ENCODE results near the gene RPS2. TPM values are rescaled to one million over a fixed set of nuclear protein-coding genes. Genes with fewer than 3 reads are reported as not detected.

RPS2 gene
- total and polyA plus RNA-seq, 2 donors = 2,266 to 2,485 TPM

DNA sequence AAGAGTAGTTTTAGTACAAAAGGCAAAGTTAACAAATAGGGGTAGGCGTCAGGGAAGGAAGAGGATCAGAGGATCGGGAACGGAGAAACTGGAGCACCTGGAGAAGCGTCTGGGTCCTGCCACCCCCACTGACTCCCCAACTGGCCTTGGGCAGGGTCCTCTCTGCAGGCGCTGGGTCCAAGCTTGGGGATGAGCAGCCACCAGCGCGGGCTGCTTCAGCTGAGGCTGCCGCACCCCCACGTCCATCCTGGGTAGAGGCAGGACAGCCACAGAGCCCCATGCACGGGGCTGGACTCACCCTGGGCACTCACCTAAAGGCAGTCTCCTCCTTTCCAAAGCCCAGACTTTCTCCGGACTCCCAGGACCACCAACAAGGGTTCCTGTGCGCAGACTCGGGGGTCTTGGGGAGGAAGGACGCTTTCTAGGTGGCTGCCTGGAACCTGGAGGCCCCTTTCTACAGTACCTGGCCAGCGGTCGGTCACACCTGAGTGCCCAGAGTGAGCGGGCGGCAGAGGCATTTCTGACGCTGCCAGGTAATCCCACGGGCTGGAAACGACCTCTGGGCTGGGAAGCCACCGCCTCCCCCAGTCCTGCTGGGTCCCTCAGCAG lies 47.5 kb downstream of the RPS2 start:
- Histone ChIP-seq H3K27ac (ENCODE audit: low read depth in 1 of 2, low read length in 1 of 2) (no peak overlapping the region), H3K4me3 (ENCODE audit: low read length in 2 of 2) (no peak overlapping the region), H3K27me3 (ENCODE audit: control insufficient read depth in 2 of 2, insufficient read depth in 1 of 2, low read length in 1 of 2) (peaks cover 61 to 92% of the 10 kb centered on the region in 2 donors), H3K36me3 (ENCODE audit: control insufficient read depth in 2 of 2, insufficient read depth in 2 of 2, low read length in 1 of 2) (no peaks in the 10 kb centered on the region), H3K4me1 (ENCODE audit: control insufficient read depth in 2 of 2, insufficient read depth in 2 of 2, low read length in 2 of 2) (peaks cover 0 to 2% of the 10 kb centered on the region in 2 donors), H3K9me3 (ENCODE audit: control insufficient read depth in 2 of 2, insufficient read depth in 1 of 2, low read length in 1 of 2) (peaks cover 0 to 3% of the 10 kb centered on the region in 2 donors)
- 10% methylated on average over 22 of the region's 22 CpGs for WGBS
- no peak for DNase-seq (ENCODE audit: low read depth in 6 of 9, low spot score in 9 of 9)

- no peak overlapping the region for H3K27ac ChIP-seq (ENCODE audit: low read depth in 1 of 2, low read length in 1 of 2)
- H3K4me1 ChIP-seq (ENCODE audit: control insufficient read depth in 2 of 2, insufficient read depth in 2 of 2, low read length in 2 of 2) = peaks cover 0 to 2% of the 10 kb centered on the region in 2 donors
- no peaks in the 10 kb centered on the region for H3K36me3 ChIP-seq (ENCODE audit: control insufficient read depth in 2 of 2, insufficient read depth in 2 of 2, low read length in 1 of 2)
- 19% methylated on average over 5 of the region's 5 CpGs for WGBS
- H3K4me3 ChIP-seq (ENCODE audit: low read length in 2 of 2) = no peak overlapping the region
- peaks cover 60 to 91% of the 10 kb centered on the region in 2 donors for H3K27me3 ChIP-seq (ENCODE audit: control insufficient read depth in 2 of 2, insufficient read depth in 1 of 2, low read length in 1 of 2)
- H3K9me3 ChIP-seq (ENCODE audit: control insufficient read depth in 2 of 2, insufficient read depth in 1 of 2, low read length in 1 of 2) = peaks cover 0 to 3% of the 10 kb centered on the region in 2 donors
- DNase-seq (ENCODE audit: low read depth in 6 of 9, low spot score in 9 of 9) = no peak
These were observed 48.0 kb downstream of the RPS2 start for GRCh38 chr16:1916640-1916990.

GRCh38 chr16:1915732-1916639 lies 48.6 kb downstream of the RPS2 start:
- 70% methylated on average over 25 of the region's 25 CpGs for WGBS
- Histone ChIP-seq H3K4me3 (ENCODE audit: low read length in 2 of 2) (no peak overlapping the region), H3K27ac (ENCODE audit: low read depth in 1 of 2, low read length in 1 of 2) (no peak overlapping the region), H3K4me1 (ENCODE audit: control insufficient read depth in 2 of 2, insufficient read depth in 2 of 2, low read length in 2 of 2) (peaks cover 0 to 2% of the 10 kb centered on the region in 2 donors), H3K27me3 (ENCODE audit: control insufficient read depth in 2 of 2, insufficient read depth in 1 of 2, low read length in 1 of 2) (peaks cover 55 to 85% of the 10 kb centered on the region in 2 donors), H3K36me3 (ENCODE audit: control insufficient read depth in 2 of 2, insufficient read depth in 2 of 2, low read length in 1 of 2) (no peaks in the 10 kb centered on the region), H3K9me3 (ENCODE audit: control insufficient read depth in 2 of 2, insufficient read depth in 1 of 2, low read length in 1 of 2) (peaks cover 0 to 3% of the 10 kb centered on the region in 2 donors)
- DNase-seq (ENCODE audit: low read depth in 6 of 9, low spot score in 9 of 9) = no peak

DNA sequence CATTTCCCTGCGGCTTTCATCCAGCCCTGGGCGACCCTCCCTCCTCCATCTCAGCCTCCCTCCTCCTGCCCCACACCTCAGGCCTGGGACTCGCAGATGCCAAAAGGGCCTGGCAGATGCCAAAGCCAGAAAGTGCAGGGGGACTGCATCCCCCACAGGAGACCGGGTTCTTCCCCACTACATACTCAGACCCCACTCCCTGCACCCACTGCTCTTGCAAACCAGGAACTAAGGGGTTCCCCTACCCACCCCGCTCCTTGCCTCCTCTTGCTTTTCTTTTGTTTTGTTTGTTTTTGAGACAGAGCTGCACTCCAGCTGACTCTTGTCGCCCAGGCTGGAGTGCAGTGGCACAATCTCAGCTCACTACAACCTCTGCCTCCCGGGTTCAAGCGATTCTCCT lies 49.6 kb downstream of the RPS2 start:
- H3K36me3 ChIP-seq (ENCODE audit: control insufficient read depth in 2 of 2, insufficient read depth in 2 of 2, low read length in 1 of 2) = no peaks in the 10 kb centered on the region
- no peak overlapping the region for H3K4me3 ChIP-seq (ENCODE audit: low read length in 2 of 2)
- H3K27ac ChIP-seq (ENCODE audit: low read depth in 1 of 2, low read length in 1 of 2) = no peak overlapping the region
- WGBS = 57% methylated on average over 8 of the region's 8 CpGs
- H3K27me3 ChIP-seq (ENCODE audit: control insufficient read depth in 2 of 2, insufficient read depth in 1 of 2, low read length in 1 of 2) = peaks cover 46 to 78% of the 10 kb centered on the region in 2 donors
- no peaks in the 10 kb centered on the region for H3K9me3 ChIP-seq (ENCODE audit: control insufficient read depth in 2 of 2, insufficient read depth in 1 of 2, low read length in 1 of 2)
- DNase-seq (ENCODE audit: low read depth in 6 of 9, low spot score in 9 of 9) = no peak
- peaks cover 0 to 2% of the 10 kb centered on the region in 2 donors for H3K4me1 ChIP-seq (ENCODE audit: control insufficient read depth in 2 of 2, insufficient read depth in 2 of 2, low read length in 2 of 2)

DNA sequence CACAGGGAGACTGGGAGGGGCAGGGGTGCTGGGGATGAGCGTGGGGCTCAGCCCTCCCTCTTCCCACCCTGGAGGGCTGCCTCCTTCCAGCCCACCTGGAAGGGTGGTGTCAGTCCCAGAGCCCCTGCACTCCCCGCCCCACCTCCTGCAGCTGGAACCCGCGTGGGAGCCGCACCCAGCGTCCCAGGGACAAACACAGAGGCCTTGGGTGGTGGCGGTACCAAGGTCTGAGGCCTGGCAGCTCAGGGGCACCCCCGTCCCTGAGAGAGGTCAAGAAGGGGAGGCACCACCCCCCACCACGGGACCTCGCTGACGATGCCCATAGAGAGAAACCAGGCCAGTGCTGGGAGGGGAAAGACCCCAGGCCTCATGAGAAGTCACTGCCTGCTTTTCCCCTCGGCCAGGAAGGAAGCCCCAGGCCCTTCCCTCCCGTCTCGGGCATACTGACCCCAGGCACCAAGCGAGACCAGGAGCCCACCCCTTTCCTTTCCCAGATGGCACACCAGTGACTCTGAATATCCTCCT lies 50.5 kb downstream of the RPS2 start:
- peaks cover 39 to 76% of the 10 kb centered on the region in 2 donors for H3K27me3 ChIP-seq (ENCODE audit: control insufficient read depth in 2 of 2, insufficient read depth in 1 of 2, low read length in 1 of 2)
- 52% methylated on average over 15 of the region's 15 CpGs for WGBS
- no peak for DNase-seq (ENCODE audit: low read depth in 6 of 9, low spot score in 9 of 9)
- no peak overlapping the region for H3K27ac ChIP-seq (ENCODE audit: low read depth in 1 of 2, low read length in 1 of 2)
- H3K4me3 ChIP-seq (ENCODE audit: low read length in 2 of 2) = no peak overlapping the region
- H3K36me3 ChIP-seq (ENCODE audit: control insufficient read depth in 2 of 2, insufficient read depth in 2 of 2, low read length in 1 of 2) = no peaks in the 10 kb centered on the region
- H3K4me1 ChIP-seq (ENCODE audit: control insufficient read depth in 2 of 2, insufficient read depth in 2 of 2, low read length in 2 of 2) = peaks cover 0 to 2% of the 10 kb centered on the region in 2 donors
- no peaks in the 10 kb centered on the region for H3K9me3 ChIP-seq (ENCODE audit: control insufficient read depth in 2 of 2, insufficient read depth in 1 of 2, low read length in 1 of 2)

DNA sequence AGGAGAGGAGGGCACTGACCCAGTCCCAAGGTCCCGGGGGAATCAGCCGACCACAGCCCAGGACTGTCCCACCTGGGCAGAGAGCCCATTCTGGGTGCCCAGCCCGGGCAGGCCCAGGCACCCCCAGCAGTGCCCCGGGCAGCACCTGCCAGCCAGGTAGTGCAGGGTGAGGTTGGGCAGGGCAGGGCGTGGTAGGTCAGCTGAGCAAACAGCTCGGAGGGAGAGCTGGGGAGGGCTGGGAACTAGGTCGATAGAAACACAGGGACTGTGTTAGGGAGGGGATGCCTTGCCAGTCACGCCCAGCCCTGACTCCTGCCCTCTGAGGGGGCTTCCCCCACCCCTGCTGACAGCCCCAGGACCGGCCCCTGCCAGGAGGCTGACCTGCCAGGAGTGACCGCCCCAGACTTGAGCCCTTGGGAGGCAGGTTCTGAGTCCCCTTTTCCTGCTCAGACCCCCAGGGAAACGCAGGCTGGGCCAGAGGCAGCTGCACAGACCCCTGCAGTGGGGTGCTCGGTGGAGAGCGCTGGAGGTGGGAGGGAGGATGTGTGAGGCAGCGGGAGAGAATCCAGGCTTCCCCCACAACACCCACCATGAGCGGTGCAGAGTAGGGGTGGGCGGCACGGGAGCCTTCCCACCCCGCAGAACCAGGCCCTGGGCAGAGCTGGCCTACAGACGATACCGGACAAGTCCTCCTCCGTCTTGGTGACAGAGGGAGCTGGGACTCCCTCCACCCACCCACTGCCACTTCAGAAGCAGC lies 51.1 kb downstream of the RPS2 start:
- H3K9me3 ChIP-seq (ENCODE audit: control insufficient read depth in 2 of 2, insufficient read depth in 1 of 2, low read length in 1 of 2) = no peaks in the 10 kb centered on the region
- no peak overlapping the region for H3K4me3 ChIP-seq (ENCODE audit: low read length in 2 of 2)
- H3K4me1 ChIP-seq (ENCODE audit: control insufficient read depth in 2 of 2, insufficient read depth in 2 of 2, low read length in 2 of 2) = peaks cover 0 to 2% of the 10 kb centered on the region in 2 donors
- WGBS = 70% methylated on average over 21 of the region's 21 CpGs
- H3K27ac ChIP-seq (ENCODE audit: low read depth in 1 of 2, low read length in 1 of 2) = no peak overlapping the region
- no peak for DNase-seq (ENCODE audit: low read depth in 6 of 9, low spot score in 9 of 9)
- H3K27me3 ChIP-seq (ENCODE audit: control insufficient read depth in 2 of 2, insufficient read depth in 1 of 2, low read length in 1 of 2) = peaks cover 37 to 76% of the 10 kb centered on the region in 2 donors
- H3K36me3 ChIP-seq (ENCODE audit: control insufficient read depth in 2 of 2, insufficient read depth in 2 of 2, low read length in 1 of 2) = no peaks in the 10 kb centered on the region

DNA sequence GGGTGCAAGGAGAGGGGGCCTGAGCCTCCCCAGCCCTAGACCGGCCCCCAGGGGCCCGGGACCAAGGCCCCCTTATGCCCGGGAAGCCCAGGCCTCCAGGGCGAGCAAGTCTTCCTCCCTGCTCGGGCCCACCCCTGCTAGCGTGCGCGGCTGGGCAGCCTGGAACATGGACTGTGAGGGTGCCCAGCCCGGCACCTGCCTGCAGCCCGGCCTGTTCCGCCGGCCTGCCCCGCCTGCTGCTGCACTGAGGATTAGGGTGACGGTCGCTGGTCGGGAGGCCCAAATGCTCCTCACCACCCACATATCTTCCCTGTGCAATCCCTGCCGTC lies 52.4 kb downstream of the RPS2 start:
- no peak for DNase-seq (ENCODE audit: low read depth in 6 of 9, low spot score in 9 of 9)
- H3K27me3 ChIP-seq (ENCODE audit: control insufficient read depth in 2 of 2, insufficient read depth in 1 of 2, low read length in 1 of 2) = peaks cover 28 to 80% of the 10 kb centered on the region in 2 donors
- H3K4me3 ChIP-seq (ENCODE audit: low read length in 2 of 2) = no peak overlapping the region
- no peak overlapping the region for H3K27ac ChIP-seq (ENCODE audit: low read depth in 1 of 2, low read length in 1 of 2)
- no peaks in the 10 kb centered on the region for H3K36me3 ChIP-seq (ENCODE audit: control insufficient read depth in 2 of 2, insufficient read depth in 2 of 2, low read length in 1 of 2)
- peaks cover 0 to 2% of the 10 kb centered on the region in 2 donors for H3K4me1 ChIP-seq (ENCODE audit: control insufficient read depth in 2 of 2, insufficient read depth in 2 of 2, low read length in 2 of 2)
- peaks cover 0 to under 1% of the 10 kb centered on the region in 2 donors for H3K9me3 ChIP-seq (ENCODE audit: control insufficient read depth in 2 of 2, insufficient read depth in 1 of 2, low read length in 1 of 2)
- WGBS = 94% methylated on average over 17 of the region's 17 CpGs
